GM19328 (cell line): ENCODE results near the gene PLCH2.

Source experiments
- ATAC-seq: cut with Tn5 transposase; IDR thresholded peaks from one replicate; pipeline ENCODE4 v1.9.1; 2021; ENCODE audit warnings: mild to moderate bottlenecking, moderate library complexity; ENCODE audit not compliant: unreplicated experiment

The PLCH2 gene, protein sequence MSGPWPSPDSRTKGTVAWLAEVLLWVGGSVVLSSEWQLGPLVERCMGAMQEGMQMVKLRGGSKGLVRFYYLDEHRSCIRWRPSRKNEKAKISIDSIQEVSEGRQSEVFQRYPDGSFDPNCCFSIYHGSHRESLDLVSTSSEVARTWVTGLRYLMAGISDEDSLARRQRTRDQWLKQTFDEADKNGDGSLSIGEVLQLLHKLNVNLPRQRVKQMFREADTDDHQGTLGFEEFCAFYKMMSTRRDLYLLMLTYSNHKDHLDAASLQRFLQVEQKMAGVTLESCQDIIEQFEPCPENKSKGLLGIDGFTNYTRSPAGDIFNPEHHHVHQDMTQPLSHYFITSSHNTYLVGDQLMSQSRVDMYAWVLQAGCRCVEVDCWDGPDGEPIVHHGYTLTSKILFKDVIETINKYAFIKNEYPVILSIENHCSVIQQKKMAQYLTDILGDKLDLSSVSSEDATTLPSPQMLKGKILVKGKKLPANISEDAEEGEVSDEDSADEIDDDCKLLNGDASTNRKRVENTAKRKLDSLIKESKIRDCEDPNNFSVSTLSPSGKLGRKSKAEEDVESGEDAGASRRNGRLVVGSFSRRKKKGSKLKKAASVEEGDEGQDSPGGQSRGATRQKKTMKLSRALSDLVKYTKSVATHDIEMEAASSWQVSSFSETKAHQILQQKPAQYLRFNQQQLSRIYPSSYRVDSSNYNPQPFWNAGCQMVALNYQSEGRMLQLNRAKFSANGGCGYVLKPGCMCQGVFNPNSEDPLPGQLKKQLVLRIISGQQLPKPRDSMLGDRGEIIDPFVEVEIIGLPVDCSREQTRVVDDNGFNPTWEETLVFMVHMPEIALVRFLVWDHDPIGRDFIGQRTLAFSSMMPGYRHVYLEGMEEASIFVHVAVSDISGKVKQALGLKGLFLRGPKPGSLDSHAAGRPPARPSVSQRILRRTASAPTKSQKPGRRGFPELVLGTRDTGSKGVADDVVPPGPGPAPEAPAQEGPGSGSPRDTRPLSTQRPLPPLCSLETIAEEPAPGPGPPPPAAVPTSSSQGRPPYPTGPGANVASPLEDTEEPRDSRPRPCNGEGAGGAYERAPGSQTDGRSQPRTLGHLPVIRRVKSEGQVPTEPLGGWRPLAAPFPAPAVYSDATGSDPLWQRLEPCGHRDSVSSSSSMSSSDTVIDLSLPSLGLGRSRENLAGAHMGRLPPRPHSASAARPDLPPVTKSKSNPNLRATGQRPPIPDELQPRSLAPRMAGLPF (N-terminal part only)

GRCh38 chr1:2476061-2476999 is at the start of gene PLCH2:
TSS of gene PLCH2 (plus strand) at chr1:2476289. CDS start at chr1:2476589, 300 bp downstream.
- ATAC-seq: no peak

DNA sequence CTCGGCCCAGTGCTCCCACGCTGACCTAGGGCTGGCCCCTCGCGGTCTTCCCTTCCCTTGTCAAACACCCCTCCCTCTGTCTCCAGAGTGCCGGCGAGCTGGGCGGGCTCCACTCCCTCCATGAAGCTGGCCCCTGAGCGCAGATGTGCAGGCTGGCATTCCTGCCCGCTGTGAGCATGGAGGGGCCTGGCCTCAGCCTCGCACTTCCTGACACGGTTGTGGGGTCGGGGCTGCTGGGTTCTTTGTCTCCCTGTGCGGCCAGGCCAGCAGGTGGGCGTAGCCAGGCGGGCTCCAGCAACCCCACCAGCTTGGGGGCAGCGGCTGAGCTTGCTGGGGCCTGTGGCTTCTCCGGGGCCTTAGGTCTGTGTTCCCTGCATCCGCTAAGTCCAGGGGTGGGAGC is 49.5 kb upstream of the PLCH2 start:
- ATAC-seq: no peak

GRCh38 chr1:2427051-2427450 is 49.0 kb upstream of the PLCH2 start:
- ATAC-seq: no peak

DNA sequence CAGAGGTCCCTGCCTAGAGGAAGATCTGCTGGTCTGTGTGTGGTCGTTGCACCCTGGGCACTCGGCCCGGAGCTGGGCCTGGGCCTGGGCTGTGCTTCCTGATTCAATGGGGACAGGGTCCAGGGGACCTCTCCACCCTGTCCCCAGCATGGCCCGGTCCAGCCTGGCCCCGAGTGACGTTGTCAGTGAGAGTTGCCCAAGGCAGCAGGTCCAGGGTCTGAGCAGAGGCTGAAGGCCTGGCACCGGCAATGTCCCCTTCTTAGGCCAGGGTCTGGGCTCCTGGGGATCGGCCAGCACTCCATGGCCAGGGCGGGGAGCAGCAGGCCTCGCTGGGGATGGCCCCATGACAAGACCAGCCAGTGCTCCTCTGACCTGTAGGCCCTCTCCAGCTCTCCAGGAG is 48.1 kb upstream of the PLCH2 start:
- no peak for ATAC-seq

- no peak for ATAC-seq
These were observed 47.6 kb upstream of the PLCH2 start for GRCh38 chr1:2428490-2428889.

- ATAC-seq: no peak
These were observed 46.1 kb upstream of the PLCH2 start for GRCh38 chr1:2429780-2430591.

- no peak for ATAC-seq
These were observed 45.5 kb upstream of the PLCH2 start for GRCh38 chr1:2430592-2430973.

GRCh38 chr1:2431103-2431502 is 45.0 kb upstream of the PLCH2 start:
- no peak for ATAC-seq

GRCh38 chr1:2431518-2431917 is 44.6 kb upstream of the PLCH2 start:
- ATAC-seq: no peak

- ATAC-seq: no peak
These were observed 43.6 kb upstream of the PLCH2 start for GRCh38 chr1:2432441-2432844.

DNA sequence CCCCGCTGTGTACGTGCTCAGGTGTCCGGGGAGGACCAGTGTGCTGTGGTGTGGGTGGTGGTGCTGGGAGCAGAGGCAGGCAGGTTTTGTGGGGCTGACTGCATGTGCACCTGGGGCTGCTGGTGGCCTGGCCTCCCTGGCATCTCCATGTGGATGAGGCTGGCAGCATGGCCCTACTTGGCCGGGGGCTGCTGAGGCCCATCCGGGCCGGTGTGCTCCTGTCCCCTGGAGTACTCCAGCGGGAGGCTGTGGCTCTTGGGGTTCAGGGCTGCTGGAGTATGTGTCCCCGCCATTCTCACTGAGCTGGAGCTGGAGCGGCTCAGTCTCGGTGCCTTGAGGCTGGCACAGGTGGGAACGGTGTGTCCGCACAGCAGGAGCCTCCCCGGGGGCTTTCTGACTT is 42.9 kb upstream of the PLCH2 start:
- no peak for ATAC-seq

GRCh38 chr1:2433936-2434655 is 42.0 kb upstream of the PLCH2 start:
- no peak for ATAC-seq

DNA sequence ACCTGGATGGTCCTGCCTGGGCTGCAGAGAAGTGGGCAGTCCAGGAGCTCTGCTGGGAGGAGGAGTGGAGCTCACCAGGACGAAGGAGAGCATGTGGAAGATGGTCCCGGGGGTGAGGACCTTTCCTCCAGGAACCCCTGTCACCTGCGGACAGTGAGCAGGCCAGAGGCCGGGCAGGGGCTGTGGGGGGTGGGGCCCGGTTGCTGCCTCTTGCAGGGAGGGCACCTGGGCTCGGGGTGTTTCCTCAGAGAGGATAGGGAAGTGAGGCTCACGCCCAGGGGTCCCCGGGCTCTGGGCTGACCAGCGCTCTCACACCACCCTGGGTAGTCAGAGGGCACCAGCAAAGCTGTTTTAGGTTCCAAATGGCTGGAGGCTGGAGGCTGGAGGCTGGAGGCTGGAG is 41.0 kb upstream of the PLCH2 start:
- ATAC-seq: no peak

DNA sequence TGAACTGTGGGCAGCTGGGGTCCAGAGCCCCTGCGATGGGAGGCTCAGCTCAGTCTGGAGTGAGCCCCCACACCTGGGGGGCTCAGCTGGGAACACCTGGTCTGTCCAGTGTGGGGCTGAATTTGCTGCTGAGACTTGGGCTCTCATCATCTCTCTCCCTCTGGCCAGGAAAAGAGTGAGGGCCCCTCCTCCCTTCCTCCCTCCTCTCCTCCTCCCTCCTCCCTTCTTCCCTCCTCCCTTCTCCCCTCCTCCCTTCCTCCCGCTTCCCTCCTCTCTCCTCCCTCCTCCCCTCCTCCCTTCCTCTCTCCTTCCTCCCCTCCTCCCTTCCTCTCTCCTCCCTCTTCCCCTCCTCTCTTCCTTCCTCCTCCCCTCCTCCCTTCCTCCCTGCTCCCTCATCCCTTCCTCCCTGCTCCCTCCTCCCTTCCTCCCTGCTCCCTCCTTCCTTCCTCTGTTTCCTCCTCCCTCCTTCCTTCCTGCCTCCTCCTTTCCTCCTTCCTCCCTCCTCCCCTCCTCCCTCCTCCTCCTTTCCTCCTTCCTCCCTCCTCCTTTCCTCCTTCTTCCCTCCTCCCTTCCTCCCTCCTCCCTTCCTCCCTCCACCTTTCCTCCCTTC is 40.2 kb upstream of the PLCH2 start:
- no peak for ATAC-seq

DNA sequence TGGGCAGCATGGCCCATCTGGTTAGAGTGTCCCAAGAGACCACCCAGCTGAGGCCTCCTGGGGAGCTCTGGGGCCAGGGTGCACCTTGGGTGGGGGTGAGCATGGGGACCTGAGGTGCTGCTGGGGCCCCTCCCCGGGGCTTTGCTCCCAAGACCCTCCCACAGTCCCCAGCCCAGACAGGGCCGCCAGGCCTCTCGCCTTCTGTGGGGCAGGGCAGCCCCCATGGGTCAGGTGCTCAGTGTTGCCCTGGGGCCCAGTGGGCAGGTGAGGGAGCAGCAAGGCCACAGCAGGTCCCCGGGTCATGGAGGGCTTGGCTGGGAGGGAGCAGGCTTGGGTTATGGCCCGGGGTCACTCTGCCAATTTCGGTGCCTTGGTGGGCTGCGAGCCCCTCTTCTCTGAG is 39.2 kb upstream of the PLCH2 start:
- no peak for ATAC-seq

- ATAC-seq: no peak
These were observed 38.5 kb upstream of the PLCH2 start for GRCh38 chr1:2437617-2438016.

DNA sequence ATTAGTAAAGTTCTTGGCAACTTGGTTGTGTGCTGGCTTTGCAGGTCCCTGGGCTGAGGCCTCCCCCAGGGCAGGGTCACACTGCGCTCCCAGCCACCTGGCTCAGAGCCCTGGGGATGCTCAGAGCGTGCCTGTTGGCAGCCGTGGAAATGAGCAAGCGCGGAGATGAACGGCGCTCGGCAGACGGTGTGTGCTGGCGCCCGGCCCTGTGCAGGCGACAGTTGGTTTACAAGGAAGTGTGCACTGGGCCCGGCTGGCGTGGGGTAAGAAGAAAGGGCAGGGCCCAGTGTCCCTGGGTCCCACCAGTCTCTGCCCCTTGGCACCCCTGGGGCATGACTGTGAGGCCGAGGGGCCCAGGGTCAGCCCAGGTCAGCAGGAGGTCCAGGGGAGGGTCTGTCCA is 38.1 kb upstream of the PLCH2 start:
- no peak for ATAC-seq

- ATAC-seq: no peak
These were observed 37.4 kb upstream of the PLCH2 start for GRCh38 chr1:2438641-2439040.
